ENCODE measurements around the gene YPEL3.
A peak's percentile ranks its signal among the peaks of the same experiment; 100 is the strongest.
"Not testable (repeated sequence)": the region's sequence is repeated elsewhere in the genome, so short reads cannot be mapped to it uniquely, and the experiment has no call there.

Gene YPEL3

GRCh38 chr16:30116291-30117207, 20.5 kb upstream of the YPEL3 start:
- DNase-seq: no peak

- DNase-seq: no peak
These were observed 19.2 kb upstream of the YPEL3 start for GRCh38 chr16:30115238-30115637.

GRCh38 chr16:30114833-30115232, 18.8 kb upstream of the YPEL3 start:
- DNase-seq: not testable (repeated sequence)

GRCh38 chr16:30114411-30114810, 18.4 kb upstream of the YPEL3 start:
- no peak for DNase-seq

- peak; percentile 13 for DNase-seq
These were observed 17.8 kb upstream of the YPEL3 start for GRCh38 chr16:30113711-30114333.

- no peak for DNase-seq
These were observed 17.2 kb upstream of the YPEL3 start, which contains the start of gene GDPD3 for GRCh38 chr16:30113031-30113710. GDPD3 (minus strand) TSS chr16:30113537; CDS start chr16:30113478, 59 bp downstream.

GRCh38 chr16:30112197-30113030, 16.4 kb upstream of the YPEL3 start:
- DNase-seq: peak; percentile 51

- peak; percentile 24 for DNase-seq
These were observed 14.6 kb upstream of the YPEL3 start for GRCh38 chr16:30110661-30111060.

GRCh38 chr16:30108059-30108850, 12.2 kb upstream of the YPEL3 start:
- no peak for DNase-seq

GRCh38 chr16:30104492-30104891, 8.5 kb upstream of the YPEL3 start:
- no peak for DNase-seq

GRCh38 chr16:30104090-30104489, 8.1 kb upstream of the YPEL3 start:
- no peak for DNase-seq

- no peak for DNase-seq
These were observed 1.0 kb upstream of the YPEL3 start for GRCh38 chr16:30096862-30097563.

GRCh38 chr16:30095166-30096078, 591 bp downstream of the YPEL3 start:
- no peak for DNase-seq

GRCh38 chr16:30094541-30095165, 1.4 kb downstream of the YPEL3 start:
- DNase-seq: no peak

GRCh38 chr16:30092373-30093010, 3.5 kb downstream of the YPEL3 start:
- DNase-seq: peak; percentile 60

- DNase-seq: peak; percentile 90
These were observed 4.3 kb downstream of the YPEL3 start, which contains the start of gene TBX6 for GRCh38 chr16:30091474-30092372. TBX6 (minus strand) TSS chr16:30091924; CDS start chr16:30091193, 731 bp downstream.

- no peak for DNase-seq
These were observed 5.2 kb downstream of the YPEL3 start for GRCh38 chr16:30090610-30091331.
